Activated naive CD4-positive, alpha-beta T cell treated with Interleukin-2 at 50 U/mL for 16 hours (primary cell): ENCODE measurements around the gene SP5.
"Not testable (repeated sequence)": the region's sequence is repeated elsewhere in the genome, so short reads cannot be mapped to it uniquely, and the experiment has no call there.

ENCODE experiments used
- DNase-seq: peaks from one replicate; pipeline ENCODE4 v3.0.0-alpha.2; 2020

Gene SP5

DNA sequence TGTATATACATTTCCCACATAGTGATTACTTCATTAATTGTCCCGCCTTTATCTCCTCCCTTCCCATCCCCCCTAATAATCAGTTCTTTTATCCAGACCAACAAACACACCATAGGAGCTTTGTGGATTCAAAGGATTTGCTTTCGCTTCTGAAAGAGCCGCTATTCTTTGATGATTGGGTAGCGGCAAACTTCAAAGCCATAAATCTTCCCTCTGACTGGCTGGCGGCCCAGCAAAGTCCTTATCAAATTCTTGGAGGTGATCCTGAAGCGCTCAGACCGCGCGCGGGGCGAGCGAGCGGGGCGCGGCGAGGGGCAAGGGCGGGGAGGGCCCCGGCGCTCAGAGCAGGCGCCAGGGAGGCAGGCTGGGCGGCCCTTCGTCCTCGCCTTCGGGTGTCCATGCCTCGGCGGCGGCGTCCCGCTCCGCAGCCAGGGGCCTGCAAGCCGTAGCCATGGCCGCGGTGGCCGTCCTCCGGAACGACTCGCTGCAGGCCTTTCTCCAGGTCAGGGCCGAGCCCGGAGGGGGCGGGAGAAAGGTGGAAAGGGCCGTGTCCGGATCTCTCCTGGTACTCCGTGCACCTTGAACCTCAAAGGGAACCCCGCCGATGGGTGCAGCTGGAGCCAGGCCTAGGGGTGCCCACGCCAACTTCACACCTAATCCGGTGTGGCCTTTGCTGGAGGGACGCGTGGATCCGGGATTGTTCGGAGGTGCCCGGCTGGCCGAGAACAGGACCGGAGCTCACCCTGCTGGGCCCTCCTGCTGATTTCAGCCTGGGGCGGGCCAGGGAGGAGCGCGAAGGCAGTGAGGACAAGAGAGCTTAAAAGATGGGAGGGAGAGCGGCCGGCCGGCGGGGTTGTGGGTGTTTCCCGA lies at the start of gene SP5:
Gene SP5, plus strand, starts transcription at position 276 of the 870 bp plus-strand sequence. Its CDS starts 176 bp downstream, at position 452.
- DNase-seq = peak; percentile 12

DNA sequence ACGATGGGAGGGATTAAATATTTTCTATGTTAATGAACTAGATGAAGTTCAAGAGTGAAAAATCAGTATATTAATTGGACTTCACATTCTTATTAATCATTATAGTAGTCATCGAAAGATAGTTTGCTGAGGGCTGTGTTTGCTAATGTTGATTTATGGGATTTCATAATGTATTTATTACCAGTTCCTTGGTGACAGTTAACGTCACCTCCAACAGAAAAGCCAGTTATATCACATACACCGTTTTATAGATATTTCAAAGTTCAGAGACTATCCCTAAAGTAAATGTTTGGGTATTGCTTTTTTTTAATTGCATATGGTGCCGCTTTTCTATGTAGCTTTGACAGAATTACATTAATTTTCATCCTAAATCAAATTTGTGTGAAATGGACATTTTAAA lies 49.4 kb upstream of the SP5 start:
- no peak for DNase-seq

GRCh38 chr2:170669909-170670308 lies 45.2 kb upstream of the SP5 start:
- no peak for DNase-seq

- DNase-seq = no peak
These were observed 44.5 kb upstream of the SP5 start for GRCh38 chr2:170670651-170671050.

DNA sequence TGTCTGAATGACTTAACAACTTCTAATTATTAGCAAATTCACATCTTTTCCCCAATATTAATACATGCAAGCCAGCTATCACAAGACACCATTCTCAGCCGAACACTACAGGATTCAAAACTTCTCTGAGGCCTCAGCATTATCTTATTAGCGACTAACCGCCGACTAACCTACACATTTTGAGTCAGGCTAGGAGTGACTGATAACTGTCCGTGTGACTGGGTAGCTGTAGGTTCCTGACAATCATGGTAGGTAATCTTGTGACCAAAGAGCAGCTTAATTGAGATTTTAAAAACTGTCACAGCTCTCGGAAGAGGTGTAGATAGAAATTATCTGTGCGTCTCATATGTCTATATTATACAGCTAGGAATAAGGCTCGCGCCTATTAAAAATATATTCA lies 44.1 kb upstream of the SP5 start:
- DNase-seq = no peak

GRCh38 chr2:170674282-170674681 lies 40.9 kb upstream of the SP5 start:
- DNase-seq = not testable (repeated sequence)

DNA sequence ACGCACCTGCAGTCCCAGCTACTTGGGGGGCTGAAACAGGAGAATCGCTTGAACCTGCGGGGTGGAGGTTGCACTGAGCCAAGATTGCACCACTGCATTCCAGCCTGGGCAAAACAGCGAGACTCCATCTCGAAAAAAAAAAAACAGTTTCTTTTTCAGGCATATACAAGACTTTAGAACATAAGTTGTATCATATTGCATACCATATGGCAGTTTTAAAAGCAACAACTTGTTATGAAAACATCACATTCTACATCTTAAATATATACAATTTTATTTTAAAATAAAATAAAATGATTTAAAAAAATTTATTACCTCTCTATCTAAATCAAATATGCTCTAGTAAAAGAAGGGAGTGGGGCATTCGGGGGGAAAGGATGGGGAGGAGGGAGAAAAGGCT lies 39.4 kb upstream of the SP5 start:
- DNase-seq = no peak

GRCh38 chr2:170679607-170680079 lies 35.5 kb upstream of the SP5 start:
- no peak for DNase-seq

- no peak for DNase-seq
These were observed 34.8 kb upstream of the SP5 start for GRCh38 chr2:170680172-170680941.

GRCh38 chr2:170681311-170681710 lies 33.8 kb upstream of the SP5 start:
- no peak for DNase-seq

GRCh38 chr2:170685591-170685990 lies 29.5 kb upstream of the SP5 start:
- DNase-seq = no peak

DNA sequence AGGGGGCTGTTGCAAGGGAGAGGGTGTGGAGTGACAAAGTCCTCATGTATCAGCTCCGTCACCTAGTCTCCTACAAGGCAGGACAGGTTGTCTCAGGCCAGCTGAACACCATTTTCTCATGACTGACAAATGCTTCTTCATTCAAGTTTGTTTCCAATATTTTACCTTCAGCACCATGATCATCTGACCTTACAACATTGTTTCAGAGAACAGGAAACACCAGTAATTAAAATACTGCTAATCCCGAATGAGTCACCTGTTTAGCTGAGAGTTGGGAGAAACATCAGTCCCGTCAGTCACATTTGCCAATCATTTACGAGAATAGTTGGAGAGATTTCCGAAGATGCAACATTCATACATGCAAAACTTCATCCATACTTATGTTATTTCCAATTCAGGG lies 25.7 kb upstream of the SP5 start:
- DNase-seq = no peak

- no peak for DNase-seq
These were observed 24.5 kb upstream of the SP5 start for GRCh38 chr2:170690640-170691039.

- no peak for DNase-seq
These were observed 20.8 kb upstream of the SP5 start for GRCh38 chr2:170694316-170694715.

DNA sequence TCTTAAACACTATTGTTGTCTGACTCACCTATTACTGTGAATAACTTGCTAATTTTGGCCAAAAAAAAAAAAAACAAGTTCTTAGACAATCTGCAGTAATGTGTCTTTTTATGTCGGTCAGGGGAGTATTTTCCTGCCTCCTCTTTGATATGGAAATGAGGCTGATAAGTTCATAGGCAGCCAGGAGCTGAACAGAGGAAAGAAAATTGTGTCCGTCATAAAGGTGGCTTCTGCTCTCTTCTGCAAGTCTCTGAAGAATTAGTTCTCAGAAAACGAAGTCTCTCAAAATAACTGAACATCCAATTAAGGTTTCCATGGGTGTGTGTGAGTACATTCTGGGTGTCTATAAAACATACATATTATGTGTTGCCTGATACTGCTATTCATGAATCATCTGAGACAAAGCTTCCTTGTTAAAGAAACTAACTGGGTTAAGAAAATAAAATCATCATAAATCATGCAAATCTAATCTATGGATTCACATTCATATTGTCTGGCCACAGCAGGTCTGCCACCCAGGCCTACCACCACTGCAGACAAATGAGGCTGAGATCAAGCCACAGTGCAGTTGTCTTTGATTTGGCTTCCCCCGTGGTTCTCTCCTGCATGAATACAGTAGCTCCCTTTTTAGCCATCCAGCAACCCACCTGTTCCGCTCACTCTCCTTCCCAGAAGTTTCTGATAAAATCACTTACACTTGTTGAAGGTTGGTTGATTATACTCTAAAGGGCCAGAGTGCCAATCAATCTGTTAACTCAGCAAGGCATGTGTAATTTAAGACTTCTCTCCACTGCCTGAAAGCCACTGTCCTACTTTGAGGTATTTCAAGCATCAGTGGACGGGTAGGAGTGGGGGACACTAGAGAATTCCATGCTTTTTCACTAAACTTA lies 19.4 kb upstream of the SP5 start:
- no peak for DNase-seq

GRCh38 chr2:170696948-170697347 lies 18.2 kb upstream of the SP5 start:
- DNase-seq = no peak

- DNase-seq = no peak
These were observed 14.1 kb upstream of the SP5 start for GRCh38 chr2:170701011-170701410.

- DNase-seq = no peak
These were observed 11.2 kb upstream of the SP5 start for GRCh38 chr2:170703776-170704476.

DNA sequence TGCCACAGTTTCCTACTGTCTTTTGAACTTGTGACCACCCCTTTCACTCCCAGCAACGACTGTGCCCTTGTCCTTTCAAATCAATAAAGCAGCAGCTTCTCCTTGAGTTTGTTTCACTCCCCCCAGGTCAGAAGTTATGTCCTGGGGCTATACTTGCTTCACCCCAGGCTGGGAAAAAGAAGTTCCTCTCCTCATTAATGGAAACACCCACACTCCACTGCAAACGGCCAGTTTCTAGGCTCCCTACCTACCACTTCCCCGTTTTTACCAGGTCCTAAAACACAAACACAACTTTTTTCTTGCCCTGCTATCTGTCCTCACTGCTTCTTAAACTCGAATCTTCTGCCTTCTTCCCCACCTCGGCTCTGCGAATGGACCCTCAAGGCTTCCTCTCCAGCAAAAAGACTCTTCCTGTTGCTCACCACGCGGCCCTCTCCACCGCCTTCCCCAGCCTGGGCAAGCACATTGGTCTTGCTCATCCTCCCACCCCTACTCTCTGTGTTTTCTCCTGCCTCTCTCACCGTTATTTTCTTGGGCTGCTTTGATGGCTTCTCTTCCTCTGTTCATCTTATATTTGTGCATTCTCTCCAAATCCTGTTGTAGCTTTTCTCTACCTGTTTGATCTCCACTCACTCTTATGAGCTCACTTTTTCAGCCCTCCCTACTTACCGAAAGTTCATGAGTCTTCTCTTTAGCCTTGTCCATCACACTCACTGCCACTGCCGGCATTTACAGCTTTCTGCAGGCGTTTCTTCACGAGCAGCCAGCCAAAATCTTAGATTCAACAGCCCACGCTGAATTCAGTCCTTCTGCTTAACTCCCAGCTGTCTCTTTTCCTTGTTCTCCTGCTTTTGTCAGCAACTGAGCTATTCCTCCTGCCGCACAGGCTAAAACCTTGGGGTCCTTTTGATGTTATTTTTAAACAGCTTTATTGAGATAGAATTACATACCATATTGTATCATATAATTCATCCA lies 7.0 kb upstream of the SP5 start:
- DNase-seq = no peak

DNA sequence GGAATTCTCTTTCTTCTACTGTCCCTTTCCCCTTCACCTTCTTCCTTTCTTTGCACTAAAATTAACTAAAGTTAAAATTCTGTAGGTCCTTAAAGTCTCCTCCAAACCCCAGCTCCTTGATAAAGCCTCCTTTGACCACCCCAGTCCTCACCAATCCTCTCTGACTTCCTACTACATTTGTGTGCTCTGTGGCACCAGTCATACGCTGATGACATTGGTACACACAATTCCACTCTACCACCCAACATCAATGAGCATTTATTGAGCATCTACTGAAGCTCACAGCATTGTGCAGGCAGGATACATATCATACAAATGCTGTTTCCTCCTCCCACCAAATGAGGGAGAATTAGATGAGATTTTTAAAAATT lies 4.5 kb upstream of the SP5 start:
- DNase-seq = no peak

DNA sequence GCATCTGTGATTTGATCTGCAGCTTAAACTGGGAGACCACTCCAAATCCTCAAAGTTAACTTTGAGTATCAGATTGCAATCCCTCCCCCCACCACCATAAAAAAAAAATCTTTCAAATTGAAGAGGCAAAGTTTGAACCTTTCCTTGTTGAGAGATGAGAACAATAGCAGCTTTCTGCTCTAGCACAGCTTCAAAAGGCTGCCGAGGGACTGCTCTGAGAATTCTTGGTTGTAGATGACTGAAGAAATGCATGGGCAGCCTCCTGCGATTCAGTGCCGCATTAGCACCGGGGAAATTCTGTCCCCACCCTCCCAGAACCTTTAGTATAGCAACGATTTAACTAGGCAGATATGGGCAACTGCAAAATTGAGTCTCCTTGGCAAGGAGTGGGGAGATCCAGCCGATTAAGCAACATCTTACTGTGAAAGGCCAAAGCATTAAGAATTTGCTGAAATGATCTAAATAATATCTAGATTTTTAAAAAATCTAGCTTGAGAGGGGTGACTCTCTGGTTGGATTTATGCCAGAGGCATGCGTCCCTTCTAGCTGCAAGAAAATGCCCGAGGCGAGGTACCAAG lies 3.9 kb upstream of the SP5 start:
- no peak for DNase-seq
